GM19452 (cell line): Measurements from ENCODE around the gene ORM1.

Experiments
- ATAC-seq: cut with Tn5 transposase; IDR thresholded peaks from one replicate; pipeline ENCODE4 v1.9.1; 2021; ENCODE audit not compliant: unreplicated experiment

The ORM1 gene

DNA sequence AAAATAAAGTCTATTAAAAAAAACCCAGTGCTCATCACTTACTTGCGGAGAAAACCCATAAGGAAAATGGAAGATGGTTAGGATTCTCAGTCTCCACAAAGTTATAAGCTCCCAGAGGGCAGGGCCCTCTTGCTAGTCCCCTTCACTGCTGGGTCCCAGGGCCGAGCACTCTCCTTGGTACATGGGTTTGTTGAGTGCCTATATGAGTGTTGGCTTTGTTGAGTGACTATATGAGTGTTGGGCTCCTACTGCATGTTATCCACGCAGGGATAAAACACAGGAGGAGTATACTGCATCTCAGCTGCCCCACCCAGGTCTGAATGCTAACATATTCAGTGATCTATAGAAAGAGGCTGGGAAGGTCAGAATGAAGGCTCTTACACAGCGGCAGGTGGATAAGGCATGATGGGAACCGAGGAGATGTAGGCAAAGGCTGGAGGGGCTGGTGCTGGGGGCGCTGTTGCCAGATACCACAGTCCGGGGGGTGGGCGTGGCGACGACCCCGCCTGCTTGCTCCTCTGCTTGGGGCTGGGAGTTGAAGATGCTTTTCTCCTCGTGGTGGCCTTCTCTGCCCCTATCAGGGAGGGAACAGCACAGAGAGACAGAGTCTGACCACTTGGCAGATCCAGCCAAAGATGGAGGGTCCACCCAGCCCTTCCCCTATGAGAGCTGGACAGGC, 18.4 kb downstream of the ORM1 start:
- no peak for ATAC-seq

DNA sequence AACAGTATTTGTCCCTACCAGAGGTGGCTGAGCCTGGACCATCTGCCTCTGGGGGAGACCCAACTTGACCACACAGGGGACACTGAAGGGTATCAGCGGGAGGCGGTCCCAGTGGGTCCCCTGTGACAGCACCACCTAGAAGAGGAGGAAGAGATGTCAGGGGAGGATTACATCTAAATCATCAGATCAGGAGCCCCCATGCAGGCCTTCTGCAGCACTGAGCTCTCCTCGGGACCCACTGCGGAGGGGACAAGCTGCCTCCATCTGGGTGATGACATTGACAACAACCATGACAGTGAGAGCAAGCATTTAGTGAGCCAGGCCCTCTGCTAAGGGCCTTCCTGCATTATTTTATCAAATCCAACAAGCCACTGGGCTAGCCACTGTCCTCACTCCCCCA, 19.1 kb downstream of the ORM1 start:
- no peak for ATAC-seq

DNA sequence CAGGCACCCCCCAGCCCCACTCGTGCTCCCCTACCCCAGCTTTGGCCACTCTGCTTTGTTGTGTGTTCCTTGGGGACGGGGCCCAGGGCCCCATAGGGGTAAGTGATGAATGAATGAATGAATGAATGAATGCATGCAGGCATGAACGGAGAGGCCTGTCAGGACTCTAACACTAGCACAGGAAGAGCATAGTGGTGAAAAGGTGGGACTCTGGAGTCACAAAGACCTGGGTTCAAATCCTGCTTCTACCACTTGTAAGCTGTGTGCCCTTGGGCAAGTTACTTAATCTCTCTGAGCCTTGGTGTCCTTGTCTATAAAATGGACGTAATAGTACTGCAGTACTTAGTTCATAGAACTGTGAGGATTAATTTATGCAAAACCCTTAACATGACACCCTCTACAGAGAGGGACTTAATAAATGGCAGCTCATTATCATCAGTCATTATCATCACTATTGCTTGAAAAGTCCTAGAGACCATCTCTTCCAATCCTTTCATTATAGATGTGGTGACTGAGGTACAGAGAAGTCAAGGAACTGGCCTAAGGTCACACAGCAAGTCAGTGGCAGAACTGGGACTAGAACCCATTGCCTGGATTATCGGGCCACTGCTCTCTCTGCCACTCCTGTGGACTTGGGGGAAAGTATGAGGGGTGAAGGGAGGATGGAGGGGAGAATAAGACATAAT, 20.0 kb downstream of the ORM1 start:
- no peak for ATAC-seq

DNA sequence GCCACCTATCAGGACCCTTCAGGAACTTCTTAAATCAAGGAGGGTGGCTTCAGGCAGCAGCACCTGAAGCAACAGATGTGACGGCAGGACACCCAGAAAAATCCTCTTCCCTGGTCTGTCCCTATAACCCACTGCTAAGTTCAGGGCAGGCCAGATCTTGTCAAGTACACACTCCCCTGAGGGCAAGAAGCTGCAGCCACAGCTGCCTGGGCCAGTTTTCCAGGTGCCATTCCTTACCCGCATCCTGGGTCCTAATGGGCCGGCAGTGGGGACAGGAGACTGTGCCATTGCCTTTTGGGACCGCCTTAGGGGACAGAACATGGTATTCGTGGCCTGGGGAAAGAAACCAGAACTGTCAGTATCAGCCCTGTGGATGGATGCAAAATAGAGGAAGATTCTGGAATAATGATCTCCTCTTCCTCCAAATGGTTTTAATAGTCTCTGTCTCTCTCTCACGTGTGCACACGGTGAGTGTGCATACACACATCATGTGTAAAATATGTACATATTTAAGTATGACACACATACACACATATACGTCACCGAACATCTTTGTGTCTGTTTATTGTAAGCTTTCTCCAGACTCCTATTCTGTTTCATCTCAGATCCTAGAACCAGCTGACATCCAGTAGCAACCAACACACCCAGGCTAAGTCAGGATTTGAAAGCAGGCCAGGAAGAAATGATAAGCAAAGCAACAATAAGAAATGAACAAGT, 20.7 kb downstream of the ORM1 start:
- ATAC-seq: no peak

DNA sequence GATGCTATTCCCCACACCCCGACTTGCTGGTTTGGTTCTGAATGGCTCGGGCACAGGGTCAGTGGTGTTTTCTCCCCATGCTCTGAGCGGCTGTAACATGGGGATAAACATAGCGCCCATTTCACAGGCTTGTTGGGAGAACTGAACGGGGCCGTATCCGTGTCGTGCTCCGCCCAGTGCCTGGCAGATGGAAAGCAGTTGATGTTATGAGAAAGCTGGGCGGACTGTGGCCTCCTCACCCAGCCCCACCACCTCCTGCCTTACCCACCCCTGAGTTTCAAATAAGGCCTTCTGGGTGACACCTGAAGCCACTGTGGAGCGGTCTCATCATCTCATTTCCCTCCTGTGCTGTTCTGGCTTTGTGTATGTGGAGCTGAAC, 21.3 kb downstream of the ORM1 start:
- no peak for ATAC-seq

DNA sequence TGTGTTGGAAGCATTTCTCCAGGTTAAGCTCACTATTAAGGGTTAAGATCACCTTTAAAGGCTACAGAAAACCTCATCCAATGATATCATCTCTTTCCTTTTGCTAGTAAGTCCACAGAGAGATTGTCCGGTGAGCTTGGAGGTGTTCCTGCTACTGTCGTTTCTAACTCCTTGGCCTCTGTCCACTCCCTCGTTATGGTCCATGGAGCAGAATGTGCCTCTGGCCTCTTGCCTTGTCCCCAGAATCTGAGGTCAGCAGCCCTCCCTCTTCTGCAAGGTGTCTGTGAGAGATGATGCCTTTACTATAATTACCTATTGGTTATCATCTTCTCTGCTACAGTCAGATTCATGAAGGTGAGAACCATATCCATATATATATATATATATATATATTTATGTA, 21.8 kb downstream of the ORM1 start:
- ATAC-seq: no peak

DNA sequence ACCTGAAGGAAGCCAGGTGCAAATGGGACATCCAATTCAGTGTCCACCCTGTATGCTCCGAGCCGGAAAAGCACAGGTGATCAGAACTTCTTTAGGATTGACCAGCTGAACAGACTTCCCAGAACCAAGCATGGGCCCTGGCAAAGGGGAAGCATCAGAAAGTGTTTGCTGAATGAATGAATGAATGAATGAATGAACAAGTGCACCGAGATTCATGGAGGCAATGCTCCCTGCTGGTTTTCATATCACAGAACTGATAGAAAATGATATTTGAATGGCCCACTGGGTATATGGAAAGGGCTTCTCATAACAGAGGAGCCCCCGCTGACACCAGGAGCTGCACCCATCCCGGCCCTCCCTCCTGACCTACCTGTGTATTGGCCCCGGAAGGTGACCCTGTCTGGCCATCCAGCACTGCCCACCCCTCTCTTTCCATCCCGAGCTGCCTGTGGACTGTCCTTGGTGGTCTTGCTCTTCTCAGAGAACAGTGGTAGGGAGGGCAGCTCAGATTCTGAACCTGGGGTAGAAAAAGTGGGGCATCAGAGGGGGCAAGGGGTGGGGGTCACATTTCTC, 22.7 kb downstream of the ORM1 start:
- no peak for ATAC-seq

DNA sequence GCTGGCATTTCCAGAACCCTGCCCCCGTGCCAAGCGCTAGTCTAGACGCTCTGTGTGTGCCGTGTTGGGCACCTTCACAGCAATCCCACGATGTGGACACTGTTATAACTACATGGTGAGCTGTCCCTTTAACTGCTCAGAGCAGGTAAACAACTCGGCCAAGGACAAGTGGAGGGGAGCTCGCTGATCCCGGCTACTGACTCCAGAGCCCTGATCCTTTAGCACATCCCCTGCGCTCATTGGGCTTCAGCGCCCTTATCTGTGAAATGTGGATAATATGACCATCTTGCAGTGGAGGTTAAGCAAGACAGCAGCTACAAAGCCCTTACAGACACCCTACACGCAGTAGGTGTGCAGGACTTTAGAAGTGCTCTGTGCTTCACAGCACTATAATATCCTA, 23.2 kb downstream of the ORM1 start:
- ATAC-seq: no peak

DNA sequence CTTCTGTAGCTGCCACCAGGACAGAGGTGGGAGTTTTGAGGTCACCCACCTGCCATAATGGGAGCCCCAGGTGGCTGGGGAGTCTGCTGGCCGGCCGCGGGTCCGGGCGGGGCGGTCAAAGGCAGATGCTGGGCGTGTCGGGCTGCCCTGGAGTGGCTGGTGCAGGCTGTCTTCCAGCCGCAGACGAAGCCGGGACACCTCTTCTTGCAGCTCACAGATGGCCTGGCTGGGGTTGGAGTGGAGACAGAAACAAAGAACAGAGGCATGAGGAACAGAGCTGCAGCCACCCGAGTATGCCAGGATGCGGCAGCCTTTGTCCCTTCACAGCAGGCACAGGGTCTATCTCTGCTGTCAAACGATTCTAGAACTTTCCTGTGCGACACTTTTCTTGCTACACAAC, 24.8 kb downstream of the ORM1 start:
- ATAC-seq: no peak

DNA sequence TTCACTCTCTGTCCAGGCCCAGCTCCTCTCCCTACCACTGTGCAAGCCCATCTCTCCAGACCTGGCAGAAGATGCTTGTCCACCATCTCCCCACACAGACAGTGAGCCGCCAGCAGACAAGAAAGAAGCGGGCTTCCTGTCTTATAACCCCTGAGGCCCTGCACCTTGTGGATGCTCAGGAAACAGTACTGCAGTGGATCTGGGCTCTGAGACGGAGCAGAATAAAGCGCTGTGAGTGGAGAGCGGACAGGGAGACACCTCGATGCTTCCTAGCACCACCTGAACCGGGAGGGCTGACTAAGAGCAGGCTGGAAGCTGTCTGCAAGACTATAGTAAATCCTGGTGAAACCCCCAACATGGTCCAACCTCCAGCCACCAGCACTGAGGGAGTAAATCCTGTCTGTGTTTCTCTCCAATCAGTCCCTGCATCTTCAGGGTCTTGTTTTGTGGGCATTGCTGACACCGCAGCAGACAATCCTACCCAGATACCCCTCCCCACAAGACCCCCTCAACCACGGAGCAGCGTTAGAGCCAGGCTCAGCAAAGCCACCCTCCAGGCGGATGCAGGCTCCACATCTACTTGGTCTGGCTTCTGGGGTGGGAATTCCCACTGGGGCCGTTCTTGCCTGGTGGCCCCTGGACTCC, 25.5 kb downstream of the ORM1 start:
- no peak for ATAC-seq

DNA sequence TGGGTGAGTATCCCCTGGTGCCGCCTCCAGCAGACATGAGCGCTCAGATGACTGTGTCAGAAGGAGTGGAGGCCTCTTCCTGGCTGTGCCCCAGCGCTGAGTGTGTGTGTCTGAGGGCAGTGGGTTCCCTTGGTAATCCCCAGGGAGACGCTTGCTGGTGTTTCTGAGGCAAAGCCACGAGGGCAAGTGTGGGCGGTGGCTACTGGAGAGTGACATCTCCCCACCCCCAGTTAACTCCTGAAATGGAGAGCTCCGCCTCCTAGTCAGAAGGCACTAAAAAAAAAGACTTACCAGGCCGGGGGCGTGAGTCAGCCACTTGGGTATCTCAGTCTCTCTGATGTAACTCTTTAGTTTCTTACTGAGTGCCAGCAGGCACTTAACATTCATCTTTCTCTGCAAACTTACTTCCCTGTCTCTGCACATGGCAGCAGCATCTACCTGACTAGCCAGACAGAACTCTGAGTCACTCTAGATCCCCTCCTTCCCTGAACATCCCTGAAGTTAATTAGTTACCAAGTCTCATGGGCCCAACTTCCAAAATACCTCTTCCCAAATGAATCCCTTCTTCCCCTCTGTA, 26.1 kb downstream of the ORM1 start:
- peak; percentile 85 for ATAC-seq

DNA sequence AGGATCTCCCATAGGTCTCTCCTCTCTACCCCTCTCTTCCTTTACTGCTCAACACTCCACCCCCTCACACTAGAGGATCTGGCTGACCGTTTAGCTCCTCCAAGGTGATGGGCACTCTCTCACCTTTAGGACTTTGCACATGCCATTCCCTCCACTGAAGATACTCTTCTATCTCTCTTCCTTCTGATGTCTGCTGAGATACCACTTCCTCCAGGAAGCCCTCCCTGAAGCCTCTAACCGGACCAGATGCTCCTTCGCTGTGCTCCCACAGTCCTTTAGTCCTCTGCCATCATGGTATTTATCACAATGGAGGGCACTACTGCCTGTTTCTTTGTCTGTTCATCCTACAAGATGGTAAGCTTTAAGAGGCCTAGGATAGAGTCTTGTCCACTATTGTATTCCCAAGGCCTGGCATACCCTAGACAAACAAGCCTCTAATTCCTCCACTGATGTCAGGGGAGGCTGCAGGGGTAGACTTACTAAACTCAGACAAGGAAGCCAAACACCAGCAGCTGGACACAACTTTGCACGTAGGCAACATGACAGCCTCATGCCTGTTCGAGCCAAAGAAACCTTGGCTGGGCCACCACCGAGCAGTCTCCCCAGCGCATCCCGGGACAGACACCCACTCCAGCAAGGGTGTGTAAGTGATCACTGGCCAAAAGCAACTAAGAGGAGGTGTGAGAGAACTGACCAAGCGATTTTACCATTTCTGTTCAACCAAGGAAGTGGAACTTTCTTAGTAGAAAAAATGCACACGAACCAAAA, 27.0 kb downstream of the ORM1 start:
- ATAC-seq: no peak

DNA sequence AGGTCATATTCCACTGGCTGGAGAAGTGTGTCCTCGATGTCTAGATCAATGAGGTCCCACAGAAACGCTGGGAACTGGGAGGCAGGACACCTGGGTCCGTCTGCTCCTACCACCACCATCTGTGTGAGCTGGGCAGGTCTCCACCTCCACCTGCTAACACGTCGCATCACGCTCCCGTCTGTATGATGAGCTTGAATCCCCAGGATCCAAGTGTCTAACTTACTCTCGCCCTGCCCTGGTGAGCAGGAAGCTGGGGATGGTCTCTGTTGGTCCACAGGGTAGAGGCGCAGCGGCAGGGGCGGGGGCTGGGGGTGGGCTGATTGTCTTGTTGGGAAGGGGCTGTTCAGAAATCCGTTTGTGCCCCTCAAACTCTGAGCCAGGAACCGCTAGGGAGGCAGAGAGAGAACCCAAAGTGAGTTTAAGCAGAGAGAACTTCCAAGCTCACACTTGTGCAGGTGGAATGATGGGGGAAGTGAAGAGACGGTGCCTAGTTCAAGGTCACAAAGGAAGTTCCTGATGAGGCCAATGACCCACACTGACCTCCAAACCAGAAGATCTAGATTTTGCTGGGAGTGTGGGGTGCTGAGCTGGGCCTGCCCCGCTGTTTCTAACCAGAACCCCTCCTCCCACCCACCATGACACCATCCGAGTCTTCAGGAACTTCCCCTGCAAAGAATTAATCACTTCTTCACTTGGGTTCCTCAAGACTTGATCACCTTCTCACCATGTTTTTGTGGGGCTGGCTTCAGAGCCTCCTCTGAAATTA, 27.9 kb downstream of the ORM1 start:
- ATAC-seq: no peak

DNA sequence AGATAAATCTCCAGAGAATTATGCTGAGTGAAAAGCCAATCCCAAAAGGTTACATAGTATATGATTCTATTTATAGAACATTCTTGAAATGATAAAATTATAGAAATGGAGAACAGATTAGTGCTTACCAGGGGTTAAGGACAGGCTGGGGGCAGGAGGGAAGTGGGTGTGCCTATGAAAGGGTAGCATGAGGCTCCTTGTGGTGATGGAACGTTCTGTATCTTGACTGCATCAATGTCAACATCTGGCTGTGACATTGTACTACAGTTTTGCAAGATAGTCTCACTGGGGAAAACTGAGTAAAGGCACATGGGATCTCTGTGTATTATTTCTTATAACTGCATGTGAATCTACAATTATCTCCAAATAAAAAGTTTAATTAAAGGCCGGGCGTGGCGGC, 29.0 kb downstream of the ORM1 start:
- ATAC-seq: no peak

DNA sequence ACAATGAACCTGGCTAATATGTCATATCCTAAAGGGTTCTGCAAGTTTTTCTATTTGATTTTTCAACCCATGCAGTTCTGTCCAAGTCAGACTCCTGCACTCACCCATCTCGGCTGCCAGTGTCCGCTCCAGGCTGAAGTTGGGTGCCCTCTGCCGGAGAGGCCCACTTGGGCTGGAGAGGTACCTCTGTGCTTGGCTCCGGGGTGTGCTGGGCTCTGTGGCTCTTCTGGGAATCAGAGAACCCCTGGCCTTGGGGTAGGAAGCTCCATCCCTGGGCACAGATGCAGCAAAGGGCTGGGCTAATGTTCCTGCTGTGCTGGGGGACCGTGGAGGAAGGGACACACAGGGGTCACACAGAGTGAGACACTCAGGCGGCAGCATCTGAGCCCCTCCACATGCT, 32.9 kb downstream of the ORM1 start:
- ATAC-seq: no peak

DNA sequence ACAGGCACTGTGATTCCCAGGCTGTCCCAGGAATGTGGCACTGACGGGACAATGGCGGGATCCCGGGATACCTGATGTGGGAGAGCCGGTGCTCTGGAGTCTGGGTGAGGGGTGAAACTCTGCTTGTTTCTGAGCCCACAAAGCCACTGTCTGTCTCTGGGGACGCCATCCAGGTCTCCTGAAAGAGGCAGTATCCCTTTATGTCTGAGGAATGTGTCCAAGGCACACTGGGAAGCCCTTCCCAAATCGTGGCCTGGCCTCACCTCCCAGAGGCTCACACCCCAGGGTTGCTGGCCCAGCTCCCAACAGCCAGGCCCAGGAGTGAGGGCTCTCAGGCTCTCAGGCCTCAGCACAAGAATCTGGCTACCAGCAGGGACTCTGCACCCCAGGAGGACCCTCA, 33.9 kb downstream of the ORM1 start:
- no peak for ATAC-seq

DNA sequence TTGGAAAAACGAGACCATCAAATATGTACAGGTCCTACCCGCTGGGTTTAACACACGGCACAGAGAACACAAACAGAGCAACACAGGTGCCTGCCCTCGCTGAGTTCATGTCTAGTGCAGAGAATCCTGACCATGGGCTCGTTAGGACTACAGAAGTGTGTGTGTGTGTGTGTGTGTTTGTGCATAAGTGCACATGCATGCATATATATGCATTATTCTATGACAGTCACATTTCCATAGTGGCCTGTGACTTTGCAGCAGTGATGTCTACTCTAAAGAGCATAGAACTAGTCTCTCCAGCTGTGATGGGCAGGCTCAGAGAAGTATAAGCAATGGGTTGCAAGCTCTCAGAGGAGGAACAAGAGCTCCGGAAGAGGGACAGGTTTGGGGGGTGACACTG, 34.5 kb downstream of the ORM1 start:
- no peak for ATAC-seq

DNA sequence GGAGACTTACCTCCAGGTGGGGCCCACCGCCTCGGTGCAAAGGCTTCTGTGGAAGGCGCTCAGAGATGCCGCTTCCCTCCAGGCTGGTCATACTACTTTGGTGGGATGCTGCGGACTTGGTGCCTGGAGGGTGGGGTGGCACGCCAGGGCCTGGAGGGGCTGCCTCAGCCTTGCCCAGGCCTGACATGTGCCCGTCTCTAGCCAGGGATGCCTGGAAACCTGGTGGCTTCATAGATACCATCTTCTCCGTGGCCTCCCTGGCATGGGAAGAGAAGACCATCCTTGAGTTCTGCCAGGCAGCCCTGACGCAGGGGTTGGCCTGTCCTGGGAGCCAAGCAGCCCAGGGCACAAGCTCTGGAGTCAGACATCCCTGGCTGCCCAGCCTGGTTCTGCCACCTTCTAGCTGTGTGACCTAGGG, 35.0 kb downstream of the ORM1 start:
- ATAC-seq: no peak

DNA sequence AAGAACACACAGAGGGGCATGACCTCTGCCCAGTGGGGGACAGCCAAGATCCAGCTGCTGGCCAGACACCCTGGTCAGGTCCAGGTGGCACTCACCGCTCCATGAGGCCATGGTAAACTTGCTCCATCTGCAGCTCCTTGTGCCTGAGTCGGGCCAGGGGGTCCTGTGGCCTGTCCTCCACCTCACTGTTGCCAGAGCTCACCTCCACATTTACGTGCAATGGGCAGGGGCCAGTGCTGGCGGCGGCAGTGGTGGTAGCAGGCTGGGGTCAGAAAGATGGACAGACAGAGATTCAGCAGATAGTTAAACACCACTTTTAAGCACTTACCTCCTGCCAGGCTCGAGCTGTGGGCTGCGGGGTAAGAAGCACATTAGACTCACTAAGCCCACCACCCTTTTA, 36.9 kb downstream of the ORM1 start:
- ATAC-seq: no peak

DNA sequence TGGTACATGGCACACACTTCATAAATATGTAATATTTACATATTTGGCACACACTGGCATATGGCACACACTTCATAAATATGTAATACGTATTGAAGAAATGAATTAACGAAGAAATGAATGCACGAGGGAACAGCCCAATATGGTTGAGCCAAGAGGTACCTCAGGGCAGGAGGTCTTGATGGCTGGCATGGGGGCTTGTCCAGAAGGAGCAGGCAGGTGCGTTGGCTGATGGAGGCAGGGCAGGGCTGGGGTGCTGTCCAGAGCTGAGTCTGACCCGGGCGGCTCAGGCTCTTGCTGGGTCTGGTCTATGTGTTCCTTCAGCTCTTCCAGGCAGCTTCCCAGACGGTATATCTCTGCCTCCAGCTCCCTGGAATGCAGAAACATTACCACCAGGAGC, 38.6 kb downstream of the ORM1 start:
- no peak for ATAC-seq
